Liver (tissue), 3 donors: ENCODE results near the gene PYY.
"Not testable (repeated sequence)": the region's sequence is repeated elsewhere in the genome, so short reads cannot be mapped to it uniquely, and the experiment has no call there.

Experiments used
- ATF3 ChIP-seq: IDR thresholded peaks from 2 replicates; pipeline ENCODE4 v1.6.1; 2016; ENCODE audit warnings: antibody characterized with exemption
- CTCF ChIP-seq: fragments of 150-350 bp; IDR thresholded peaks from 2 replicates; pipeline ENCODE4 v1.5.1; 2017; ENCODE audit warnings: improper control_type of control experiment, low read depth, low read length; ENCODE audit not compliant: missing input control
- FOXA2 ChIP-seq: IDR thresholded peaks from 2 replicates; pipeline ENCODE4 v1.6.1; 2016; ENCODE audit warnings: antibody characterized with exemption
- MAX ChIP-seq: IDR thresholded peaks from 2 replicates; pipeline ENCODE4 v1.6.1; 2016; ENCODE audit warnings: antibody characterized with exemption
- RAD21 ChIP-seq, 2 donors: IDR thresholded peaks; 2 replicates each; pipeline ENCODE4 v1.6.1; 2016; ENCODE audit warnings: antibody characterized with exemption in 2 of 2, mild to moderate bottlenecking in 2 of 2
- REST ChIP-seq: IDR thresholded peaks from 2 replicates; pipeline ENCODE4 v1.6.1; 2016; ENCODE audit warnings: antibody characterized with exemption, mild to moderate bottlenecking
- RXRA ChIP-seq, 2 donors: IDR thresholded peaks; 2 replicates each; pipeline ENCODE4 v1.6.1; 2017 to 2018; ENCODE audit warnings: antibody characterized with exemption in 2 of 2, mild to moderate bottlenecking in 1 of 2
- TAF1 ChIP-seq: conservative IDR thresholded peaks from 2 replicates; pipeline ENCODE4 v1.6.1; 2016; ENCODE audit warnings: antibody characterized with exemption, mild to moderate bottlenecking
- YY1 ChIP-seq: IDR thresholded peaks from 2 replicates; pipeline ENCODE4 v1.6.1; 2016; ENCODE audit warnings: antibody characterized with exemption, mild to moderate bottlenecking
- ZBTB33 ChIP-seq: IDR thresholded peaks from 2 replicates; pipeline ENCODE4 v1.6.1; 2016; ENCODE audit warnings: antibody characterized with exemption
- donor health status: healthy.
- donor health status: healthy.

- TF ChIP-seq CTCF; MAX; RXRA (IDR thresholded peaks at IDR 0.05); YY1; TAF1; REST; ATF3; RAD21 (IDR thresholded peaks at IDR 0.05); FOXA2; ZBTB33: not testable (repeated sequence)
These were observed 25.8 kb downstream of the PYY start for GRCh38 chr17:43927929-43928328.
